ENCODE data around the gene RNF123.
"Not testable (repeated sequence)": the region's sequence is repeated elsewhere in the genome, so short reads cannot be mapped to it uniquely, and the experiment has no call there.

Gene RNF123

DNA sequence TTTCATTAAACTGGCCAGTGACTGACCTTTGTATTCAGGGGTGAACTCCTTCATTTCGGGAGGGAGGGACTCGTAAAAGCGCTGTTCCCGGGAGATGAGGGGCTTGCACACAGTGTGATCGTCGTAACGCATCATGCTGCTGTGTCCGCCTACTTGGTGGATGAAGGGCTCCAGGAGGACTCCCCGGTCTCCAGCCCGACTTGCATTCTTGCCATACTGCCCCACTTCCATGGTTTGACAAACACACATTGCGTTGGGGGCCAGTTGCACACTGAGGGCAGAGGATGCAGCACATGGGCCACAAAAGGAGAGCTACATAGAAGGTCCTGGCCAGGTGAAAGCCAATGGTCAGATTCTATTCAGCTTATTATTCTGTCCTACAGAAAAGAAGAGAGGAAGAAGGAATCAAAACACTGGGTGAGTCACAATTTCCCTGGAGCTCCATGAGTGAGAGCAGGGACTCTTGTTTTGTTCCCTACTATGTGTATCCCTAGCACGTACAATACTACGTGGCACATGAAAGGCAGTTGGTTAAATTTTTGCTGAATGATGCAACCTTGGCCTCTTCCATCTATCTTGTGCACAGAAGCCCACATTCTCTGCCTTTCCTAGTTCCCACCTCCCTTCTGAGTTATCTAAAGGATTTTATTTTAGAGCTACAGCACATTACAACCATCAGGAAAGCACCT lies 58.6 kb downstream of the RNF123 start:
- no peak overlapping the region for H3K4me3 ChIP-seq (ENCODE audit: low read depth, low read length)
- no peak for DNase-seq
- H3K36me3 ChIP-seq: no peaks in the 10 kb centered on the region; the same call in 1 of the 2 replicates
- H3K27me3 ChIP-seq: no peaks in the 10 kb centered on the region
- TF ChIP-seq, protein P1, sequence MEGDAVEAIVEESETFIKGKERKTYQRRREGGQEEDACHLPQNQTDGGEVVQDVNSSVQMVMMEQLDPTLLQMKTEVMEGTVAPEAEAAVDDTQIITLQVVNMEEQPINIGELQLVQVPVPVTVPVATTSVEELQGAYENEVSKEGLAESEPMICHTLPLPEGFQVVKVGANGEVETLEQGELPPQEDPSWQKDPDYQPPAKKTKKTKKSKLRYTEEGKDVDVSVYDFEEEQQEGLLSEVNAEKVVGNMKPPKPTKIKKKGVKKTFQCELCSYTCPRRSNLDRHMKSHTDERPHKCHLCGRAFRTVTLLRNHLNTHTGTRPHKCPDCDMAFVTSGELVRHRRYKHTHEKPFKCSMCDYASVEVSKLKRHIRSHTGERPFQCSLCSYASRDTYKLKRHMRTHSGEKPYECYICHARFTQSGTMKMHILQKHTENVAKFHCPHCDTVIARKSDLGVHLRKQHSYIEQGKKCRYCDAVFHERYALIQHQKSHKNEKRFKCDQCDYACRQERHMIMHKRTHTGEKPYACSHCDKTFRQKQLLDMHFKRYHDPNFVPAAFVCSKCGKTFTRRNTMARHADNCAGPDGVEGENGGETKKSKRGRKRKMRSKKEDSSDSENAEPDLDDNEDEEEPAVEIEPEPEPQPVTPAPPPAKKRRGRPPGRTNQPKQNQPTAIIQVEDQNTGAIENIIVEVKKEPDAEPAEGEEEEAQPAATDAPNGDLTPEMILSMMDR (IDR thresholded peaks at IDR 0.05; ENCODE audit: low read depth, low read length): no peak
- no peaks in the 10 kb centered on the region for H3K4me1 ChIP-seq
- no peaks in the 10 kb centered on the region for H3K9me3 ChIP-seq

DNA sequence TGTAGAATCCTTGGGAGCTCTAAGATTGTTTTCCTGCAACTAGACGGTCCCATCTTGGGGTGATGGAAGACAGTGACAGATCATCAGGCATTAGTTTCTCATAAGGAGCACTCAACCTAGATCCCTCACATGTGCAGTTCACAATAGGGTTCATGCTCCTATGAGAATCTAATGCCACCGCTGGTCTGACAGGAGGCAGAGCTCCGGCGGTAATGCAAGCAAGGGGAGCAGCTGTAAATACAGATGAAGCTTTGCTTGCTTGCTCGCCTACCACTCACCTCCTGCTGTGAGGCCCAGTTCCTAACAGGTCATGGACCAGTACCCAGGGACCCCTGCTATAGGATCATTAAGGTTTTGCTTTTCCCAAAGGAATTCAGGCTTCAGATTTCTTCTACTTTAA lies 59.5 kb downstream of the RNF123 start:
- not testable (repeated sequence) for H3K4me3 ChIP-seq (ENCODE audit: low read depth, low read length); H3K36me3 ChIP-seq; H3K9me3 ChIP-seq; DNase-seq; H3K27me3 ChIP-seq; H3K4me1 ChIP-seq

DNA sequence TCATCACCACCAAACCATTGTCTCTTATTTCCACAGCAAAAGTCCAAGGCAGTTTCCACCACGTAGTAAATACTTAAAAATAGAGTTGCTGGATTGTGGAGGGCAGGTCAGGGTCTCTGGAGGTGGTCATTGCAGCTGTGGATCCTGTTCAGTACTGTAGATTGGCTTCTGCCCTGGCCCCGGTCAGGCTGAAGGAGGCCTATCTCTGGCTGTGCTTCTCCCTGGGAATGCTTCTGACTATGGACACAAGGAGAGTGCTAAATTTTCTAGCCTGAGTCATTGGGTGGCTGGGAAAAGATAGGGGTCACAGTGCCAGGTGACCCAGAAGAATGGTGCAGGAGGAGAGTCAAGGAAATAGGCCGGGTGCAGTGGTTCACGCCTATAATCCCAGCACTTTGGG lies 60.7 kb downstream of the RNF123 start:
- Histone ChIP-seq H3K36me3 (no peaks in the 10 kb centered on the region; the same call in 1 of the 2 replicates), H3K4me1 (no peaks in the 10 kb centered on the region), H3K4me3 (ENCODE audit: low read depth, low read length) (no peak overlapping the region), H3K9me3 (no peaks in the 10 kb centered on the region), H3K27me3 (no peaks in the 10 kb centered on the region)
- no peak for DNase-seq
- TF ChIP-seq, protein P1 (IDR thresholded peaks at IDR 0.05; ENCODE audit: low read depth, low read length): no peak

DNA sequence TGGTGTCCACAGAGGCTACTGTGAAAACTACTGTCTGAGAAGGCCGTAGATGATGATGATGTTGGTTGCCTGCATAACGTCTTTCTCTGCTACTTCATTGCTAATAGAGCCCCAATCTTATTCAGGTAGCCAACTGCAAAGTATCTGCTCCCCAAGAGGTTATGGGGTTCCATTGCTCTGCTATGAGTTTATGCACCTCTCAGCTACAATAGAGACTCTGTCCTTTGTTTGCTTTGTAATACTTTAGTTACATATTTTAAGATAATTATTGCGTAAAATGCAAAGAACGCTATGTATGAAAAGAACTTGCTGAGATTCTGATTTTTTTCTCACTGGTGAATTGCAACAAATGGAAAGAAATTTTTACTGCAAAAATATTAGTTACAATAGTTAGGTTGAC lies 62.1 kb downstream of the RNF123 start:
- Histone ChIP-seq H3K4me1 (no peaks in the 10 kb centered on the region), H3K4me3 (ENCODE audit: low read depth, low read length) (no peak overlapping the region), H3K9me3 (no peaks in the 10 kb centered on the region), H3K27me3 (no peaks in the 10 kb centered on the region), H3K36me3 (no peaks in the 10 kb centered on the region; the same call in 1 of the 2 replicates)
- no peak for DNase-seq
- TF ChIP-seq, protein P1 (IDR thresholded peaks at IDR 0.05; ENCODE audit: low read depth, low read length): no peak

DNA sequence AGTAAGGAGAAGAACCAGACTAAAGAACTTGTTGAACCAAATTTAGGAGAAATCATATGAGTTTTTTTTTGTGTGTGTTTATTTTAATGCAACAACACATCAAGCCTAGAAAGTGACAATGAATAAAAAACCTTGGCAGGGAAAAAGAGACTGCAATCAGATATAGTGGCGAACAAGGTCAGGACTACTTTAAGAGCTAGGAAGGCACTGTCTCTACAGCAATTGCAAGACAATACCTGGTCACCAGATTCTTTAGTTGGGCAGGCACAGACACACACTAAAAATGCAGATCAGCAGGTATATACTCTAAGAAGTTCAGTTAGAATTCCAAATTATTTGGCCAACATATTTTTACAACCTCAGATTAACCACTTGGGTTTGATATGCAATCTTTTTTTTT lies 65.2 kb downstream of the RNF123 start:
- H3K27me3 ChIP-seq: no peaks in the 10 kb centered on the region
- no peak for DNase-seq
- H3K9me3 ChIP-seq: no peaks in the 10 kb centered on the region
- H3K4me1 ChIP-seq: no peaks in the 10 kb centered on the region
- H3K36me3 ChIP-seq: no peaks in the 10 kb centered on the region
- H3K4me3 ChIP-seq (ENCODE audit: low read depth, low read length): no peak overlapping the region
- TF ChIP-seq, protein P1 (IDR thresholded peaks at IDR 0.05; ENCODE audit: low read depth, low read length): no peak

DNA sequence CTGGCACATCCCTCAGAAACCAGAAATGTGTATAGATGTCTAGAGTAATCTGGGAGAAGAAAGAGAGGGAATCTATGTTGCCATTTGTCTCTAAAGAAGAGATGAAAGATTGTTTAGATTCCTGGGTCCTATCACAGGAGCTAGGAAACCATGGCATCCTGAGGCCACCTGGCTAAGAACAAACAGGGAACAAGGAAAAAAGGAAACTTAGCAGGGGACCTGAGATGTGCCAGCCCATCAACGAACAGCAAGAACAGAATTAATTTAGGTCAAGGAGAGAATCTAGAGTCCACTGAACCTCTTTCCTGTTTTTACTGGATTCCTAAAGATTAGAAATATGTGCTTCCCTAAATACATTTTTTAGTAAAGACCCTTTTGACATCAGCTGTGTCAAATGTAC lies 66.7 kb downstream of the RNF123 start:
- H3K27me3 ChIP-seq: no peaks in the 10 kb centered on the region
- H3K4me1 ChIP-seq: no peaks in the 10 kb centered on the region
- no peaks in the 10 kb centered on the region for H3K9me3 ChIP-seq
- no peak overlapping the region for H3K4me3 ChIP-seq (ENCODE audit: low read depth, low read length)
- no peak for DNase-seq
- TF ChIP-seq, protein P1 (IDR thresholded peaks at IDR 0.05; ENCODE audit: low read depth, low read length): no peak
- H3K36me3 ChIP-seq: no peaks in the 10 kb centered on the region

Measured in BE2C (cell line).